Measurements from ENCODE around the gene TAAR9.

TAAR9 gene, protein sequence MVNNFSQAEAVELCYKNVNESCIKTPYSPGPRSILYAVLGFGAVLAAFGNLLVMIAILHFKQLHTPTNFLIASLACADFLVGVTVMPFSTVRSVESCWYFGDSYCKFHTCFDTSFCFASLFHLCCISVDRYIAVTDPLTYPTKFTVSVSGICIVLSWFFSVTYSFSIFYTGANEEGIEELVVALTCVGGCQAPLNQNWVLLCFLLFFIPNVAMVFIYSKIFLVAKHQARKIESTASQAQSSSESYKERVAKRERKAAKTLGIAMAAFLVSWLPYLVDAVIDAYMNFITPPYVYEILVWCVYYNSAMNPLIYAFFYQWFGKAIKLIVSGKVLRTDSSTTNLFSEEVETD

DNA sequence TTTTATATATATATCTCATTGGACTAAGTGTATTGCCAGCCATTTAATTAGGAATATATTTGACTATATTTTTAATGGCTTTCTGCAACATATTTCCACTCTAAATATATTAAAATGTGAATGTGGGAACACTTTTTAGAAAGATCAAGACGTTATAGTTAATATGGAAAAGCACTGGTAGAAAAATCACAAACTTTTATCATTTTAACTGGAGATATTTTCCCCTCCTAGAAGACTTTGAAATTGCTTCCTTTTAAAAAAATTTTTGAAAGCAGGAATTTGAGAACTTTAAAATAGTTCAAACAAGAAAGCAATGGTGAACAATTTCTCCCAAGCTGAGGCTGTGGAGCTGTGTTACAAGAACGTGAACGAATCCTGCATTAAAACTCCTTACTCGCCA, at the start of gene TAAR9:
Gene TAAR9 (plus strand): TSS at position 301 of the 400 bp plus-strand sequence. CDS start 13 bp downstream, at position 314.
- no peak for DNase-seq

DNA sequence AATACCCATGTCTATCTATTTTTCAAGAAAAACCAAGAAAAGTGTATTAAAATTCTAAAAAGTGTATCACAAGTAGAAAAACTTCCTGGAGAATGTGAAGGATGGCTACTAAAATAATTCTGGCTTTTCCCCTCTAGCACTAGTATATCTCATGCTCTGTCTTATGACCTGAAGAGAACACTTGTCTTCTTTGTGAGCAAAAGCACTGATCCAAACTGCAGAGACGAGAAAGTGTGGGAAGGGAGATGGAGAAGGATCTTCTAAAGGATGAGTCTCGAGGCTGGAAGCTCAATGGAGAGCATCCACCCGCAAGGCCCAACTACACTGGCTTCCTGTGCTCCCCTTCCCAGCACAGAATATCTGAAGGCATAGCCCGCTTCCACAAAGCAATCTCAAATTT, 48.7 kb upstream of the TAAR9 start:
- no peak for DNase-seq

DNA sequence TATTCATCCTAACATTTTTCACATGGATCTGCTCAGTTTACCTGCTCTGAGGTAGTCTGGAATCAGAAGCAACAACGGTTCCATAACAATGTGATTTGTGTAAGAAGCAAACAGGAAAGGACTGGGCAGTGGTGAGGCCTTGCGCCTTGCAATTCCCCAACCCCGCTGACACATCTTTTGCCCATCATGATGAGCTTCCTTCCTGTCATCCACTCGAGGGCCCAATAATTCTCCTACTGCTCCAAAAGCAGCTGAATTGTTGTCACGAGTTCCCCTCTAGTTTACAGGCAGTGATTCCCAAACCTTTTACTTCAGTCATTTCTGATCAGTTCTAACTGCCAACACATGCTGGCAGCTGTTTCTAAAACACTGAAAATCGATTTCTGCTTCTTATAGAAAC, 48.1 kb upstream of the TAAR9 start:
- DNase-seq = no peak

DNA sequence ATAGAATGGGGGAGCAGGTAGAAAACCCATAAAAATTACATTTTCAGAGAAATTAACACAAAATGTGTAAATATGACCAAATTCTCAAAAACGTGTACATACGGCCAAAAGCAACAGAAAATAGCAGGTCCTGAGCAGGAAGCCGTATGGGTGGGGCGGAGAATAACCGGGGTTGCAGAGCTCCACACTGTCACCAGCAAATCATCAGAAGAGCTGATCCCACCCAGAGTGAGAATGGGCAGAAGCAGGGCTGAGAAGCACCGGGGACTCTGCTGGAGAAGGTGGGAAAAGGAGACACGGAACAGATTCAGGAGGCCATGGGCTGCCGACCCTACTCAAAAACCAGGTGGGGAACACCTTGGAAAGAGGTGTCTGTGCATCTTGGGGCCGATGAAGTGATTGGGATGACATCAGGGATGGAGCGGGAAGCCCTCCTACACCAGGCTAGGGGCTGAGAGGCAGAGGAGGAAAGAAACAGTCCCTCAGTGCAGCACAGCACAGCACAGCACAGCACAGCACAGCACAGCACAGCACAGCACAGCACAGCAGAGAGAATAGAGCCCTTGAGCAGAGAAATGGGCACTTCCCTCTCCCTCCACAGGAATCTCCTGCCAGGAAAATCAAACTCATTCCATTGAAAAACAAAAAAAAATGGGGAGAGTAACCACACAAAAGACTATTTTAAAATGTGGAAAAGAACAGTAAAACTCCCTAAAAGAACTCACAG, 47.4 kb upstream of the TAAR9 start:
- DNase-seq = no peak

DNA sequence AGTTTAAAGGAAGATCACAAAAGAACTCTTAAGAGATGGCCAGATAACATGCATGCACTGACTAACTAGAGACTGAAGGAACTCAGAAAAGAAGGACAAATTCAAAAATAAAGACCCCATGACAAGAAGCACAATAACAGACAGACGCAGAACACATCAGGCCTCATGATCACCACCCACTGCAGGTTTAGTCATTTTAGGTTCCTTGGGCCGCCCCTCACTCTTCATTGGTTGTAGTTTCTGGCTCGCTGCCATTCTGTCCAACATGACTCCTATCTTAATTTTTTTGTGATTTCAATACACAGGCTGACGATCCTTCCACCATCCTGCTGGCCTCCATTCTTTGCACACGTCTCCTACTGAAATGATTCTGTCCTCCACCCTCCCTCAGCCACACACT, 46.8 kb upstream of the TAAR9 start:
- no peak for DNase-seq

DNA sequence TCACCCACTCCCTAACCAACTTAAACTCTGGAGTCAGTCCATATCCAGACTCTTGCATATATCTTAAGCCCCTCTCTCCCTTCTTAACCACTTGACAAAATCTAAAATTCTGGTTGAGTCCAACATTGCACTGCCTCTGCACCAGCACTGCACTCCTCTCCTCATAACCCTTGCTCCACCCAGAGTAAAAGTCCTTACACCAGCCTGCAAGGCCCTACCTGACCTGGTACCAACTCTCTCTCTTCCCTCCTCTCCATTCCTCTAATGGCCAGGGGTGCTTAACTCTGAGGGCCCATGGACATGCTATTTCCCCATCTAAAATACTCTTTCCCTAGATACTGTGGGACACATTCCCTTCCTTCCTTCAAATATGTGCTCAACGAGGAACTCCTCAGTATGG, 46.2 kb upstream of the TAAR9 start:
- DNase-seq = no peak

DNA sequence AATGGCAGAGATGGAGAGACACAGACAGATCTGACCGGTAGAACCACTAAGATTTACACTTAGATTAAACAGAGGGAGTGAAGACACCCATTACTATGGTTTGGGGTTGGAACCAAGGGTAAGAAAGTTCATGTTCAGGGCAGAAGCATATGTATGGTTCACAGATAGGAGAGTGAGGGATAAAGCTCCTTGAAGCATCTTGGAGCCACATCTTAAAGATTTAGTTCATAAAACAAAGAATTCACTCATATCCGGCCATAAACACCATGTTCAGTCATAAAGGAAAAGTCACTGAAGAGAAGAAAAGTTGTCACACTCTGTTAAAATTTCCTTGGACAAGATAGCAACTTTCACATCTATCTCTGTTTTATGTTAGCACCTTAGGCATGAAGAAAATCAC, 43.1 kb upstream of the TAAR9 start:
- no peak for DNase-seq

DNA sequence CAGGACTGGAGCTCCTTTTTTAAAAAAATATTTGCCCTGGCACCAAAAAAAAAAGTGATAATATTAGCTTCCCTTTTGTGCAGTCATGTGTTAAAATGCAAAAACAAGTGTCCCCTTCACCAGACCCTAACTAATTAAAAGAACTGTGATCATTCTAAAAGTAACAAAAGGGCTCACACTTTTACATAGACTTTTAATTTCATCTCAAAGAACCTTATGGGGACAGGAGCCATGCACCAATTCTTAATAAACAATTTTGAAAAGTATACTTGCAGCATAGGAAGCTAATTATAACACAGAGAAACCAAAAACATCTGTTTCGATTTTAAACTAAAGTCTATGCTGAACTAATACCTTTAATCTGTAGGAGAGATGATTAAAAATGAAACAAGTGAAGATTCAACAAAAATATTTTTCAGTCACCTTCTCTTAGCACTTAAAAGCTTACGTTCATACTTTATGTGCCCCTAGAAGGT, 42.4 kb upstream of the TAAR9 start:
- no peak for DNase-seq

DNA sequence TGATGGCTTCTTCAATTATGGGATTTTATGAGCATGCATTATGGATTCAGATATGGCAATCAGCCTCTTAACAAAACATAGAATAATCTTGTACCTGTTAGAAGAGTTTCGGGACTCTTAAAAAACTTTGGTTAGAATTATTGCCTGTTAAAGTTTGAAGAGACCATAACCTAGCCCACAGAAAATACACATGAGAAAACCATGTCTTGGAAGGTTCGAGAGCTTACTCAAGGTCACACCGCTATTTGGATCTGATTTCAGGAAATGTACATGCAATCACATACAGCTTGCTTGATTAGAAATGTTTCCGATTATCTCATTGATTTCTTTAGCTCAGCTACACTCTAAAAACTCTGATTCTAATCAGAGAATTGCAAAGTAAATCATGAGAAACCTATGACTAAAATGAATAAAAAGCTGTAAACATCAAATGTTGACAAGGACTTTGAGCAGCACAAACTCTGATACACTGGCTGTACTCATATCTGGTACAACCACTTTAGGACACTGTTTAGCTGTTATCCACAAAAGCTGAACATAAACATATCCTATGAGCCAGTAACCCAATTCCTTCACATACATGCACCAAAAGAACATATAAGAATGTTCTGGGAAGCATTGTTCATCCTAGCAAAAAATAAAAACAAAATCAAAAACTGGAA, 41.4 kb upstream of the TAAR9 start:
- no peak for DNase-seq

DNA sequence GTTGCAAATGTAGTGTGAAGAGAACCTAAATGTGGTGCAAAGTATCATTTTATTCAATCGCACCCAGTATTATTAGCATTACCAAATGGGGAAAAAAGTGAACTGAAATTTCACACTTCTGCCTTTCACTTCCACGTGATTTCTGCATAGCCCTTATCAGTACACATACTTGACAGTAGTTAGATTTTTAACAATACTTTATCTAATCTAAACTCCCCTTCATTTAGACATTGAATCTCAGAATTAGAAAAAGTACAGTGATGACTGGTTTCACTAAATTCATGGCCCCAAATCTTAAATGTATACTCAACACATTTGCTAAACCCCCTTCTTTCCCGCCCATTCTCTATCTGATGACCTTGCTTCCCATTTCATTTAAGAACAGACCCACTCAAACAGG, 39.4 kb upstream of the TAAR9 start:
- no peak for DNase-seq

DNA sequence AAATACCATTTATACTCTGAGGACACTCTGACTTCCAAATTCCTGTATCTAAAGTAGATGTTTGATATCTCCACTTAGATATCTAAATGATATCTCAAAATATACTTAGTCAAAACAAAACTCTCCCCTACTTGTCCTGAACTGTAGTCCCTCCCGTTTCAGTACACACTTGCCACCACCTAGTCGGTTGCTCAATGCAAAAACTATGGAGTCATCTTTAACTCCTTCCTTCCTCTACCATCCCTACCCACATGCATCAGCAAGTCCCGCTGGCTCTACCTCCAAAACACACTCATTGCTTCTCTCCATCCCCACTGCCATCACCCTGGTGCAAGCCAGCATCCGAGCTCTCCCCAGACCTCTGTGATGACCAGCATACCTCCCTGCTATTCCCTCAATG, 38.3 kb upstream of the TAAR9 start:
- no peak for DNase-seq

DNA sequence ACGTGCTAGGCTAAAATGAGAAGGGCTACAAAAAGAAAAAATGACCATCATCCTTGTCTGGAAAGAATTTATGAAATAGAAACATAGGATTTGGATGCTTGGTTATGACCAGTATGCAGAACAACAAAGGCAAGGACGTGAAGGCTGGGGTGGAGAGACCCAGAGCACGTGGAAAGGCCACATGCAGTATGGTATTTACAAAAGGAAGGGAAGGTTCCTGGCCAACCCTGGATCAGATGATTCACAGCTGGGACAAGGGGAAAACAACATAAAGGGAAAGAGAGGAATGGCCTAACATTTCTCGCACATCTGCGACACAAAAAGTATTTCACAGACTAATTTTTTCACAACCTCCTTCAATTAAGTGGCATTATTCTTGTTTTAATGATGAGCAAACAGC, 33.3 kb upstream of the TAAR9 start:
- no peak for DNase-seq

DNA sequence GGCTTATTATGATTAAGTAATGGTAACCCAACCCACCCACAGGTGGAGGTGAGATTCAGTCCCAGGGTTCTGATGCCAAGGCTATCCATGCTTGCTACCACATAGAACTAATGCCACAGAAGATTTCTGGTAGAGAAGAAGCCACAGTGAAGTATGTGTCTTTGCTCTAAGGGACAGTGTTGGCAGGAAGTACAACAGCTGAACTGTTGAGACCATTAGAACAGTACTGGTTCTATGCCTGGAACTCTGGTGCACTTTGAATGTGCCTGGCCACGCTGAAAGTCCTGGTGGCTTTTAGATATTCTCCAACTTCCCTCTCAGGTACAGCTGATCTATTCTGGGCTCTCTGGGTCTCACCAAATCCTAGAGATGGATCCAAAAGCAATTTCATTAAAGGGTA, 32.9 kb upstream of the TAAR9 start:
- DNase-seq = no peak

DNA sequence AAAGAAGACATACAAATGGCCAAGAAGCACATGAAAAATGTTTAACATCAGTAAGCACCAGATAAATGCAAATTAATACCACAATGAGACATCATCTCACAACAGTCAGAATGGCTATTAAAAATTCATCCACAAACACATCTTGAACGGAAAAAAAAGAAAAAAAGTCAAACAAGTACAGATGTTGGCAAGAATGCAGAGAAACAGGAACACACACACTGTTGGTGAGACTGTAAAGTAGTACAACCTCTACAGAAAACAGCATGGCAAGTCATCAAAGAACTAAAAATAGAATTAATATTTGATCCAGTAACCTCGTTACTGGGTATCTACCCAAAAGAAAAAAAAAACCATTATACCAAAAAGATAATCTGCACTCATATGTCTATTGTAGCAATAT, 31.6 kb upstream of the TAAR9 start:
- DNase-seq = no peak

DNA sequence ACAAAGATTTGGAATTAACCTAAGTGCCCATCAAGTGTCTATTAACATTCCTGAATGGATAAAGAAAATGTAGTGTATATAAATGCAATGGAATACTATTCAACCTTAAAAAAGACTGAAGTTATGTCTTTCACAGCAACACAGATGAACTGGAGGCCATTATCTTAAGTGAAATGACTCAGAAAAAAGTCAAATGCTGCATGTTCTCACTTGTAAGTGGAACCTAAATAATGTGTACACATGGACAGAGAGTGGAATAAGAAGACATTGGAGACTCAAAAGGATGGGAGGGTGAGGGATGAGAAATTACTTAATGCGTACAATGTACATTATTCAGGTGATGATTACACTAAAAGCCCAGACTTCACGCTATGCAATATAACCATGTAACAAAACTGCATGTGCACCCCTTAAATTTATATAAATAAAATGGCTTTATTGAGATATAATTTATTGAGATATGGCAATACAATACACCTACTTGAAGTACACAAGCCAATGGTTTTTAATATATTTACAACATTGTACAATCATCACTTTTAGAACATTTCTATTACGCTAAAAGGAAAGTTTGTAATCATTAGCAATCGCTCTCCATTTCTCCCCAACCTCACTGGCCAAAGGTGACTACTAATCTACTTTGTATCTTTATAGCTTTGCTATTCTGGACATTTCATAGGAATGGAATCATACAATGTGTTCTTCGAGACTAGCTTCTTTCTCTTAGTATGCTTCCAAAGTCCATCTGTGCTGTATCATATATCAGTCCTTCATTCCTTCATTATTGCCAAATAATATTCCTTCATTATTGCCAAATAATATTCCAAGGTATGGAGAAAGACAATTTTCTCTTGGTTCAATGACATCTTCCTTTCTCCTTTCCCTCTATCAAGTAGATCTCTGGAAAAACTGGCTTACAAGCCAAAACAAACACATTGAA, 30.9 kb upstream of the TAAR9 start:
- no peak for DNase-seq

DNA sequence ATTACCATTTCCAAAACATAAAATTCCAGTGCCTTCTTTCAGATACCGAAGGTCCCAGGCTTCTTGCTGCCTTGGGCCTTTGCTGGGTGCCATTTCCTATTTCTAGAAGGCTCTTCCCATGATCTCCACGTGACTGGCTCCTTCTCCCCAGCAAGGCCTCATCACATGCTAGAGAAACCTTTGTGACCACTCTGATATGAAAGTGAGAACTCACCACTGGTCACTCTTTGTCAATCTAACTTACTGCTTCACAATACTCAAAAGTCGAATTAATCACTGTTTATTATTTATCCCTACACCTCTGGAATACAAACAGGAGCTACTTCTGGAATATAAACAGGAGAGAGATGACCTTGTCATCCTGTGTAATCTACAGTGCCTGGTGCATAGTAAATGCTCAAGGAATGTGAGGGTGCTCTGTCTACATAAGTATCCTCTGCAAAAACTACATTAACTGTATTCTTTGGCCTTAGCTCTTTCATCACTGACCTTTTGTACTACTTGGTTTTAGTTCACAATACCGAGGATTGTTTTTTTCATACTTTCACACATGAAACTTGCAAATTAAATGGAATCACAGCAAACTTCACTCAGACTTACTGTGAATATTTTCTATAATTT, 26.8 kb upstream of the TAAR9 start:
- DNase-seq = no peak

DNA sequence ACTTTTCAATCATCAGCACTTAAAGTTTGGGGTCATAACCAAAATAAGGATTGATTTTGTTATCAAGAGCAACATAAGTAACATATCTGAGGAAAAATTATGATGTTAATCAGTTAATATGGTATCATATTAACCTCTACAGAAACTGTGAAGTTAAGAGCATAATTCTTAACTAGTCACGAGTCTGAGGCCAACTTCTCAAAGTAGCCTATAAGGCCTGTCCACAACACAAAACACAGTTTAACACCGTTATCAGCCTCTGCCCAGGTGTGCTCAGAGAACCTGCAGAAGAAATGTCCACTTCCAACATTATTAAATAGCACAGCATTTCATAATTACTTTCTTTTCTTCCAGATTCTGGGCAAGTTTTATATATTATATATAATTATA, 26.3 kb upstream of the TAAR9 start:
- DNase-seq = no peak

DNA sequence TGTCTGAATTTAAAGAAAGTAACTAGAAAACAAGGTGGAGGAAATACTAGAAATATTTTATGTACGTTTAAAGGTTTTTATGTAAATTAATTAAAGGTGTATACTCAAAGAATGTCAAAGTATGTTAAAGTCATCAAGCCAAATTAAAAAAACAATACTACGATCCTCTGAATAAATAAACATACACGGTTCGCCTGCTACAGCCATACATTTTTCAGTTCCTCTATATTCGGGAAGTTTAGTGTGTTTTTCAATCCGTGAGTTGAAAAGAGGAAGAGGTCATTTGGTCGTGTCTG, 25.8 kb upstream of the TAAR9 start:
- no peak for DNase-seq

DNA sequence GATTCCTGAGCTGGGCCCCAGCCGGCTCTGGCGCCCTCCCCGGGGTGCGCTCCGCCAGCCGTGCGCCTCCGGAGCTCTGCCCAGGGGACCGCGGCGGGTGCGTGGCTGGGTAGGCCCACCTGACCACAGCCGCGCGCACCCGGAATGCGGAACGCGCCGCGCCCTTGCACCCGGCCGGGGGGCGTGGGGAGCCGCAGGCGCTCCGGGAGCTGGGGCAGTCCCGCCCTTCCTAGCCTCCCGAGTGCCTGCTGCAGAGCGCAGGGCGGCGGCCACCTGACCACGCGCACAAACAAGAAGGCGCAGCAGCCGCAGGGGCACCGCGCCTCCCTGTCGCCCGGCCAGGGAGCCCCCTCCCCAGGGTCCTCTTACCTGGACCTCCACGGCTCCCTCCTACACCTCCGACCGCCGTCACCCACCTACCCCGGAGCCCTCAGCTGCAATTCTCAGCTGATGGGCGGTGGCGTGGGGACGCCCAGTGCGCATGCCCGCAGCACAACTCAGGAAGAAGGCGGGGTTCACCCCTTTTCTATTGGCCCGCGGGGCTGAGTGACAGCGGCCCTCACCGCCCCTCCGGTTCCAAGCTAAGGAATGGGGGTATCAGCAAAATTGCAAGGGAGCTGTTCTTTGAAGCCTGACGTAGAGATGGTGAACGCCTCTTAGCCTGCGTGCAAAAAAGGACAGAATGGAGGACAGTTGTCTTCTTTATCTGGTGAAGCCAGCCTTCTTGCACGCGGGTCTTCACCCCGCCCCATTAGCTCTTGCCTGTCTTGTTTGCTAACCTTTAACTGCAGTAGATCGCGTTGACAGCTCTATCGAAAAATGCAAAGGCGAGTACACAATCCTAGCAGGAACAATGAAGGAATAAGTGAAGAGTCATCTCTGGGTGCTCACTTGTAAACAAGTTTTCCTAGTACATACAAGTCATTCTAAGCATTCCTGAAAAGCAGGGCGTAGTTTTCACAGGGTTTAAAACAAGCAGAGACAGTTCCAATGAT, 25.1 kb upstream of the TAAR9 start, which contains the start of gene STX7:
Gene STX7 (minus strand): TSS at position 479 of the 995 bp plus-strand sequence. CDS start 9,586 bp downstream, outside the sequence.
- peak; percentile 1 for DNase-seq

DNA sequence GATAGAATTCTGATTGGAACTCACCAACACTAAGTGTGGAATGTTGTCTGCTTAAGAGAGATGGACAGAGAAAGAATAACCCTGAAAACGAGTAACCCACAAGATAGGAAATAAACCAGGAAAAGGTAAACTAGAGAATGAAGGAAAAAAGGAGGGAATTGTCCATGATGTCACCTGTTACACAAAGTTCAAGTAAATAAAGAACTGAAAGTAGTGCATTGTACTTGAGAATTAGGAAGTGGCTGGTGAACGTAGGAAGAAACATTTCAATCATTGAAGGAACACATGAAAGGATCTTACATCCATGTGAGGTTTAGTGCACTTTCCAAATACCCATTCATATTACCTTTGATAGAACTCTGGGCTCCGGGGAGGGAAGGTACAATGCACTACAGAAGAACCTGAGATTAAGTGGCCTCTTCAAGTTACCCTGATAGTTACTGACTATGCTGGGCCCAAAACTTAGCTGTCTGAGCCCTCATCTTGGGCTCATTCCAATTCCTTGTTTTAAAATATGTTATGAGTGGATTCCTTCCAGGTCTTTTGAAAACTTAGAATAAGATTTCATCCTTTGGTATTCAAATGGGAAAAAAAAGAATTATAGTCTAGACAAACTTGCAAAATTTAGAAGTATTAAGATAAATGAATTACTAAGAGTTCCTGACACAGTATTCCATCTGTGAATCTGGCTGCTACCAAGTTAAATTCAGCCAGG, 24.1 kb upstream of the TAAR9 start:
- no peak for DNase-seq

Measured in NCI-H2081 treated with DMSO at 0.1 percent for 48 hours (cell line).